ENCODE data around the gene RRP15. TPM values are rescaled to one million over a fixed set of nuclear protein-coding genes. Genes with fewer than 3 reads are reported as not detected.

RRP15 gene
- total and polyA plus RNA-seq, 9 of the 15 experiments (the other 6 are each of a cell fraction or from before 2014, with no cell fraction given), result 9.5 to 58.1 (median 29.3) TPM

GRCh38 chr1:218317061-218317460 lies 32.0 kb downstream of the RRP15 start (continued):
- TF ChIP-seq, protein P1, sequence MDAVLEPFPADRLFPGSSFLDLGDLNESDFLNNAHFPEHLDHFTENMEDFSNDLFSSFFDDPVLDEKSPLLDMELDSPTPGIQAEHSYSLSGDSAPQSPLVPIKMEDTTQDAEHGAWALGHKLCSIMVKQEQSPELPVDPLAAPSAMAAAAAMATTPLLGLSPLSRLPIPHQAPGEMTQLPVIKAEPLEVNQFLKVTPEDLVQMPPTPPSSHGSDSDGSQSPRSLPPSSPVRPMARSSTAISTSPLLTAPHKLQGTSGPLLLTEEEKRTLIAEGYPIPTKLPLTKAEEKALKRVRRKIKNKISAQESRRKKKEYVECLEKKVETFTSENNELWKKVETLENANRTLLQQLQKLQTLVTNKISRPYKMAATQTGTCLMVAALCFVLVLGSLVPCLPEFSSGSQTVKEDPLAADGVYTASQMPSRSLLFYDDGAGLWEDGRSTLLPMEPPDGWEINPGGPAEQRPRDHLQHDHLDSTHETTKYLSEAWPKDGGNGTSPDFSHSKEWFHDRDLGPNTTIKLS (IDR thresholded peaks at IDR 0.05; ENCODE audit: borderline replicate concordance, low read depth), result no peak
- TF ChIP-seq SOX6 (IDR thresholded peaks at IDR 0.05) (0 out of 2 replicates have a peak, but pooled peaks have one; percentile 20), HNRNPLL (IDR thresholded peaks at IDR 0.05; ENCODE audit: low read depth, low read length, poor library complexity, severe bottlenecking) (no peak), MTA3 (IDR thresholded peaks at IDR 0.05; ENCODE audit: borderline replicate concordance) (no peak), SMAD2 (IDR thresholded peaks at IDR 0.05; ENCODE audit: low read depth, low read length) (no peak), RBM34 (IDR thresholded peaks at IDR 0.05; ENCODE audit: borderline replicate concordance, insufficient read depth, low read length) (no peak), STAT5A (IDR thresholded peaks at IDR 0.05; ENCODE audit: borderline replicate concordance, low read length) (0 out of 2 replicates have a peak, but pooled peaks have one; percentile 23), CBX2 (IDR thresholded peaks at IDR 0.05; ENCODE audit: insufficient read depth, low read length, poor library complexity, severe bottlenecking) (no peak), FOXA3 (CRISPR knock-in tag; conservative IDR thresholded peaks at IDR 0.05 in 1 of 2, IDR thresholded peaks at IDR 0.05 in 1 of 2) (no peak), ZBTB9 (CRISPR knock-in tag; IDR thresholded peaks at IDR 0.05) (no peak), ZNF41 (CRISPR knock-in tag; conservative IDR thresholded peaks at IDR 0.05) (no peak), ZZZ3 (IDR thresholded peaks at IDR 0.05) (no peak), SMAD1 (IDR thresholded peaks at IDR 0.05; ENCODE audit: low read depth, low read length, partially characterized antibody) (no peak), DPF2 (IDR thresholded peaks at IDR 0.05) (peak; percentile 56), HNRNPH1 (optimal IDR thresholded peaks at IDR 0.05; ENCODE audit: low read depth, low read length) (no peak), ELF4 (CRISPR knock-in tag; IDR thresholded peaks at IDR 0.05) (no peak), HIVEP1 (CRISPR knock-in tag; IDR thresholded peaks at IDR 0.05) (no peak)
- TF ChIP-seq, protein P2, sequence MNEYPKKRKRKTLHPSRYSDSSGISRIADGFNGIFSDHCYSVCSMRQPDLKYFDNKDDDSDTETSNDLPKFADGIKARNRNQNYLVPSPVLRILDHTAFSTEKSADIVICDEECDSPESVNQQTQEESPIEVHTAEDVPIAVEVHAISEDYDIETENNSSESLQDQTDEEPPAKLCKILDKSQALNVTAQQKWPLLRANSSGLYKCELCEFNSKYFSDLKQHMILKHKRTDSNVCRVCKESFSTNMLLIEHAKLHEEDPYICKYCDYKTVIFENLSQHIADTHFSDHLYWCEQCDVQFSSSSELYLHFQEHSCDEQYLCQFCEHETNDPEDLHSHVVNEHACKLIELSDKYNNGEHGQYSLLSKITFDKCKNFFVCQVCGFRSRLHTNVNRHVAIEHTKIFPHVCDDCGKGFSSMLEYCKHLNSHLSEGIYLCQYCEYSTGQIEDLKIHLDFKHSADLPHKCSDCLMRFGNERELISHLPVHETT (CRISPR knock-in tag; conservative IDR thresholded peaks at IDR 0.05 in 1 of 2, IDR thresholded peaks at IDR 0.05 in 1 of 2), result no peak
- TF ChIP-seq, protein P3, sequence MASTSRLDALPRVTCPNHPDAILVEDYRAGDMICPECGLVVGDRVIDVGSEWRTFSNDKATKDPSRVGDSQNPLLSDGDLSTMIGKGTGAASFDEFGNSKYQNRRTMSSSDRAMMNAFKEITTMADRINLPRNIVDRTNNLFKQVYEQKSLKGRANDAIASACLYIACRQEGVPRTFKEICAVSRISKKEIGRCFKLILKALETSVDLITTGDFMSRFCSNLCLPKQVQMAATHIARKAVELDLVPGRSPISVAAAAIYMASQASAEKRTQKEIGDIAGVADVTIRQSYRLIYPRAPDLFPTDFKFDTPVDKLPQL (IDR thresholded peaks at IDR 0.05; ENCODE audit: extremely low read depth, insufficient read length), result no peak
- TF ChIP-seq, protein P4, sequence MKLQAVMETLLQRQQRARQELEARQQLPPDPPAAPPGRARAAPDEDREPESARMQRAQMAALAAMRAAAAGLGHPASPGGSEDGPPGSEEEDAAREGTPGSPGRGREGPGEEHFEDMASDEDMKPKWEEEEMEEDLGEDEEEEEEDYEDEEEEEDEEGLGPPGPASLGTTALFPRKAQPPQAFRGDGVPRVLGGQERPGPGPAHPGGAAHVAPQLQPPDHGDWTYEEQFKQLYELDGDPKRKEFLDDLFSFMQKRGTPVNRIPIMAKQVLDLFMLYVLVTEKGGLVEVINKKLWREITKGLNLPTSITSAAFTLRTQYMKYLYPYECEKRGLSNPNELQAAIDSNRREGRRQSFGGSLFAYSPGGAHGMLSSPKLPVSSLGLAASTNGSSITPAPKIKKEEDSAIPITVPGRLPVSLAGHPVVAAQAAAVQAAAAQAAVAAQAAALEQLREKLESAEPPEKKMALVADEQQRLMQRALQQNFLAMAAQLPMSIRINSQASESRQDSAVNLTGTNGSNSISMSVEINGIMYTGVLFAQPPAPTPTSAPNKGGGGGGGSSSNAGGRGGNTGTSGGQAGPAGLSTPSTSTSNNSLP (IDR thresholded peaks at IDR 0.05; ENCODE audit: borderline replicate concordance, low read depth, low read length), result no peak

Data from K562 (cell line).